Nephron (organoid): ENCODE data around the gene DLG4.

Source experiments
- H3K27ac Mint-ChIP-seq, 3 experiments: 2 replicates each; pipeline ENCODE4 v1.8.0; 2020; ENCODE audit warnings: mixed read lengths in 3 of 3, mild to moderate bottlenecking in 2 of 3, moderate library complexity in 1 of 3
- H3K27me3 Mint-ChIP-seq: 2 replicates; pipeline ENCODE4 v1.8.0; 2021; ENCODE audit warnings: low read depth, mild to moderate bottlenecking, moderate library complexity, mixed read lengths
- H3K36me3 Mint-ChIP-seq: 2 replicates; pipeline ENCODE4 v1.8.0; 2020; ENCODE audit warnings: low read depth, mixed read lengths
- H3K4me1 Mint-ChIP-seq: 2 replicates; pipeline ENCODE4 v1.8.0; 2020; ENCODE audit warnings: mixed read lengths
- H3K4me3 Mint-ChIP-seq, 3 experiments: 2 replicates each; pipeline ENCODE4 v1.8.0; 2020; ENCODE audit warnings: mild to moderate bottlenecking in 3 of 3, mixed read lengths in 3 of 3, moderate library complexity in 2 of 3
- H3K9me3 Mint-ChIP-seq: 2 replicates; pipeline ENCODE4 v1.8.0; 2020; ENCODE audit warnings: mixed read lengths
- CTCF ChIP-seq, 3 experiments: fragments of 200-600 bp; sonication (generic); IDR thresholded peaks; one replicate each; pipeline ENCODE4 v1.5.0; 2021; ENCODE audit warnings: antibody characterized with exemption in 3 of 3; ENCODE audit not compliant: unreplicated experiment in 3 of 3

DLG4 gene

GRCh38 chr17:7177191-7177953, 42.3 kb downstream of the DLG4 start:
- H3K27ac Mint-ChIP-seq: peak overlapping the region in 1 of 3 experiments; percentile 36
- no peaks in the 10 kb centered on the region for H3K4me1 Mint-ChIP-seq
- no peak overlapping the region for H3K4me3 Mint-ChIP-seq
- peaks cover 4% of the 10 kb centered on the region for H3K9me3 Mint-ChIP-seq
- no peaks in the 10 kb centered on the region for H3K27me3 Mint-ChIP-seq
- peak; percentile 88 to 98 (median 96) for TF ChIP-seq CTCF (IDR thresholded peaks at IDR 0.05; ENCODE audit: unreplicated experiment in 3 of 3)
- H3K36me3 Mint-ChIP-seq: peaks cover 4% of the 10 kb centered on the region

GRCh38 chr17:7176841-7177190, 42.8 kb downstream of the DLG4 start:
- Mint-ChIP-seq H3K4me3 (no peak overlapping the region), H3K36me3 (peaks cover 7% of the 10 kb centered on the region), H3K4me1 (no peaks in the 10 kb centered on the region), H3K27me3 (no peaks in the 10 kb centered on the region), H3K9me3 (peaks cover 4% of the 10 kb centered on the region), H3K27ac (no peak overlapping the region)
- no peak for TF ChIP-seq CTCF (IDR thresholded peaks at IDR 0.05; ENCODE audit: unreplicated experiment in 3 of 3)

GRCh38 chr17:7176107-7176840, 43.4 kb downstream of the DLG4 start:
- no peak overlapping the region for H3K27ac Mint-ChIP-seq
- no peaks in the 10 kb centered on the region for H3K4me1 Mint-ChIP-seq
- H3K27me3 Mint-ChIP-seq: no peaks in the 10 kb centered on the region
- peaks cover 5% of the 10 kb centered on the region for H3K9me3 Mint-ChIP-seq
- H3K4me3 Mint-ChIP-seq: no peak overlapping the region
- TF ChIP-seq CTCF (IDR thresholded peaks at IDR 0.05; ENCODE audit: unreplicated experiment in 3 of 3): no peak
- H3K36me3 Mint-ChIP-seq: peaks cover 7% of the 10 kb centered on the region

GRCh38 chr17:7175330-7175733, 44.3 kb downstream of the DLG4 start:
- no peak for TF ChIP-seq CTCF (IDR thresholded peaks at IDR 0.05; ENCODE audit: unreplicated experiment in 3 of 3)
- Mint-ChIP-seq H3K36me3 (peaks cover 9% of the 10 kb centered on the region), H3K27ac (no peak overlapping the region)

GRCh38 chr17:7174603-7175326, 44.9 kb downstream of the DLG4 start:
- TF ChIP-seq CTCF (IDR thresholded peaks at IDR 0.05; ENCODE audit: unreplicated experiment in 3 of 3): no peak
- H3K4me3 Mint-ChIP-seq: no peak overlapping the region
- peaks cover 12% of the 10 kb centered on the region for H3K9me3 Mint-ChIP-seq
- no peak overlapping the region for H3K27ac Mint-ChIP-seq
- H3K4me1 Mint-ChIP-seq: no peaks in the 10 kb centered on the region
- H3K36me3 Mint-ChIP-seq: peaks cover 12% of the 10 kb centered on the region
- no peaks in the 10 kb centered on the region for H3K27me3 Mint-ChIP-seq

More at GRCh38 chr17:7175330-7175733, 44.3 kb downstream of the DLG4 start:
- H3K9me3 Mint-ChIP-seq: peaks cover 9% of the 10 kb centered on the region
- no peak overlapping the region for H3K4me3 Mint-ChIP-seq
- H3K4me1 Mint-ChIP-seq: no peaks in the 10 kb centered on the region
- H3K27me3 Mint-ChIP-seq: no peaks in the 10 kb centered on the region
